ENCODE data around the gene SH2D3A. TPM values are rescaled to one million over a fixed set of nuclear protein-coding genes. Genes with fewer than 3 reads are reported as not detected.
"Not testable (repeated sequence)": the region's sequence is repeated elsewhere in the genome, so short reads cannot be mapped to it uniquely, and the experiment has no call there.

The SH2D3A gene
- total RNA-seq, 2 donors from 2014 or later = 10.7 to 16.4 TPM

DNA sequence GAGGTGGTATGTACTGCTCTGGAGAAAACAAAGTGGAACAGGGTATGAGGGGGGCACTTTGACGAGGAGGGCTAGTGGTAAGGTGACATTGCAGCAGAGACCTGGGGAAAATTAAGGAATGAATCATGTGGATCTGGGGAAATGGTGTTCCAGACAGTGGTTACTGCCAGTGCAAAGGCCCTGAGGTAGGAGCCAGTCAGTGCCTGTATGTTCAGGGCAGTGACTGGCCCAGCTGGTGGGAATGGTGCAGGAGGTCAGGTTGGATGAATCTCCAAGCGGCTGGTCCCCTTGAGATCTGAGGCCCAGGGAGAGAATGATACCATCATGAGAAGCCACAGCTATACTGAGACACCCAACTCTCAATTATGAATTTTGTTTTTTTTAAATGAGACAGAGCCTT, 10.2 kb upstream of the SH2D3A start:
- H3K27me3 ChIP-seq (ENCODE audit: control insufficient read depth, insufficient read depth, low read length, poor library complexity, severe bottlenecking) = no peaks in the 10 kb centered on the region
- H3K9ac ChIP-seq (ENCODE audit: extremely low read depth, low read length, poor library complexity, severe bottlenecking) = no peak overlapping the region
- H3K4me3 Mint-ChIP-seq = no peak overlapping the region
- no peak overlapping the region for H3K4me3 ChIP-seq (ENCODE audit: low read length)
- H3K4me1 ChIP-seq (ENCODE audit: control insufficient read depth, insufficient read depth, low read length) = no peaks in the 10 kb centered on the region
- H3K4me1 Mint-ChIP-seq = no peaks in the 10 kb centered on the region
- no peaks in the 10 kb centered on the region for H3K9me3 ChIP-seq (ENCODE audit: control insufficient read depth, low read length)
- H3K9me3 Mint-ChIP-seq = no peaks in the 10 kb centered on the region
- H3K36me3 ChIP-seq (ENCODE audit: control insufficient read depth, insufficient read depth, low read length) = no peaks in the 10 kb centered on the region
- H3K27ac Mint-ChIP-seq = no peak overlapping the region
- TF ChIP-seq, protein P1, sequence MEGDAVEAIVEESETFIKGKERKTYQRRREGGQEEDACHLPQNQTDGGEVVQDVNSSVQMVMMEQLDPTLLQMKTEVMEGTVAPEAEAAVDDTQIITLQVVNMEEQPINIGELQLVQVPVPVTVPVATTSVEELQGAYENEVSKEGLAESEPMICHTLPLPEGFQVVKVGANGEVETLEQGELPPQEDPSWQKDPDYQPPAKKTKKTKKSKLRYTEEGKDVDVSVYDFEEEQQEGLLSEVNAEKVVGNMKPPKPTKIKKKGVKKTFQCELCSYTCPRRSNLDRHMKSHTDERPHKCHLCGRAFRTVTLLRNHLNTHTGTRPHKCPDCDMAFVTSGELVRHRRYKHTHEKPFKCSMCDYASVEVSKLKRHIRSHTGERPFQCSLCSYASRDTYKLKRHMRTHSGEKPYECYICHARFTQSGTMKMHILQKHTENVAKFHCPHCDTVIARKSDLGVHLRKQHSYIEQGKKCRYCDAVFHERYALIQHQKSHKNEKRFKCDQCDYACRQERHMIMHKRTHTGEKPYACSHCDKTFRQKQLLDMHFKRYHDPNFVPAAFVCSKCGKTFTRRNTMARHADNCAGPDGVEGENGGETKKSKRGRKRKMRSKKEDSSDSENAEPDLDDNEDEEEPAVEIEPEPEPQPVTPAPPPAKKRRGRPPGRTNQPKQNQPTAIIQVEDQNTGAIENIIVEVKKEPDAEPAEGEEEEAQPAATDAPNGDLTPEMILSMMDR (conservative IDR thresholded peaks at IDR 0.05) = no peak
- DNase-seq = no peak
- H3K36me3 Mint-ChIP-seq (ENCODE audit: low read depth) = no peaks in the 10 kb centered on the region
- peaks cover 4% of the 10 kb centered on the region for H3K27me3 Mint-ChIP-seq (ENCODE audit: insufficient read depth)
- 80 to 95% methylated on average over 2 of the region's 2 CpGs for WGBS, 2 experiments (ENCODE audit: insufficient coverage in 1 of 2, insufficient read length in 1 of 2)
- no peak overlapping the region for H3K27ac ChIP-seq (ENCODE audit: low read depth, low read length)

DNA sequence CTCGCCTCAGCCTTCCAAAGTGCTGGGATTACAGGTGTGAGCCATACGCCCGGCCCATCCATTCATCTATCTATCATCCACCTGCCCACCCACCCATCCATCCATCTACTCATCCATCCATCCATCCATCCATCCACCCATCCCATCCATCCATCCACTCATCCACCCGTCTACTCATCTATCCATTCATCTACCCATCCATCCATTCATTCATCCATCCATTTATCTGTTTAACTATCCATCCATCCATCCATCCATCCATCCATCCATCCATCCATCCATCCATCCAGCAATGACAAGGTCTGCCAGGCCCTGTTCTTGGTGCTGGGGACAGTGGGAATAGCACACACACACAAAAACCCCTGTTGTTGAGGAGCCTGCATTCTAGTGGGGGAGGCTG, 9.8 kb upstream of the SH2D3A start:
- Histone ChIP-seq H3K27ac (ENCODE audit: low read depth, low read length) (no peak overlapping the region), H3K9me3 (ENCODE audit: control insufficient read depth, low read length) (no peaks in the 10 kb centered on the region), H3K36me3 (ENCODE audit: control insufficient read depth, insufficient read depth, low read length) (no peaks in the 10 kb centered on the region), H3K27me3 (ENCODE audit: control insufficient read depth, insufficient read depth, low read length, poor library complexity, severe bottlenecking) (no peaks in the 10 kb centered on the region), H3K4me1 (ENCODE audit: control insufficient read depth, insufficient read depth, low read length) (no peaks in the 10 kb centered on the region), H3K4me3 (ENCODE audit: low read length) (no peak overlapping the region), H3K9ac (ENCODE audit: extremely low read depth, low read length, poor library complexity, severe bottlenecking) (no peak overlapping the region)
- Mint-ChIP-seq H3K36me3 (ENCODE audit: low read depth) (no peaks in the 10 kb centered on the region), H3K9me3 (no peaks in the 10 kb centered on the region), H3K4me1 (no peaks in the 10 kb centered on the region), H3K4me3 (no peak overlapping the region), H3K27ac (no peak overlapping the region), H3K27me3 (ENCODE audit: insufficient read depth) (peaks cover 4% of the 10 kb centered on the region)
- DNase-seq = no peak
- TF ChIP-seq, protein P1 (conservative IDR thresholded peaks at IDR 0.05) = no peak
- 72 to 81% methylated on average over 4 of the region's 4 CpGs for WGBS, 2 experiments (ENCODE audit: insufficient coverage in 1 of 2, insufficient read length in 1 of 2)

DNA sequence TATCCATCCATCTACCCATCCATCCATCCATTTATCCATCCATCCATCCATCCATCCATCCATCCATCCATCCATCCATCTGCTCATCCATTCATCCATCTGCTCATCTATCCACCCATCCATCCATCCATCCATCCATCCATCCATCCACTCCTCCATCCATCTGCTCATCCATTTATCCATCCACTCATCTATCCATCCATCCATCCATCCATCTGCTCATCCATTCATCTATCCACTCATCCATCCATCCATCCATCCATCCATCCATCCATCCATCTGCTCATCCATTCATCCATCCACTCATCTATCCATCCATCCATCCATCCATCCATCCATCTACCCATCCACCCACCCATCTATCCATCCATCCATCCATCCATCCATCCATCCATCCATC, 8.8 kb upstream of the SH2D3A start:
- H3K4me3 Mint-ChIP-seq; H3K27ac Mint-ChIP-seq; H3K4me3 ChIP-seq (ENCODE audit: low read length); H3K9me3 ChIP-seq (ENCODE audit: control insufficient read depth, low read length); H3K4me1 ChIP-seq (ENCODE audit: control insufficient read depth, insufficient read depth, low read length); H3K4me1 Mint-ChIP-seq; H3K9me3 Mint-ChIP-seq; H3K9ac ChIP-seq (ENCODE audit: extremely low read depth, low read length, poor library complexity, severe bottlenecking); H3K27ac ChIP-seq (ENCODE audit: low read depth, low read length); DNase-seq; H3K36me3 Mint-ChIP-seq (ENCODE audit: low read depth); H3K36me3 ChIP-seq (ENCODE audit: control insufficient read depth, insufficient read depth, low read length); H3K27me3 Mint-ChIP-seq (ENCODE audit: insufficient read depth); H3K27me3 ChIP-seq (ENCODE audit: control insufficient read depth, insufficient read depth, low read length, poor library complexity, severe bottlenecking): not testable (repeated sequence)
